K562 (cell line): ENCODE data around the gene SOHLH1. TPM values are rescaled to one million over a fixed set of nuclear protein-coding genes. Genes with fewer than 3 reads are reported as not detected.

ENCODE experiments used
- ESRRA ChIP-seq: fragments of 450-650 bp; IDR thresholded peaks from 2 replicates; pipeline ENCODE4 v1.6.1; 2014; ENCODE audit warnings: low read depth, mild to moderate bottlenecking, moderate library complexity, borderline replicate concordance
- MEIS2 ChIP-seq: fragments of 450-650 bp; IDR thresholded peaks from 2 replicates; pipeline ENCODE4 v1.6.1; 2014; ENCODE audit warnings: mild to moderate bottlenecking; ENCODE audit not compliant: partially characterized antibody
- MYC ChIP-seq, 2 experiments: fragments of 250-450 bp in 1 of 2; sonication (Bioruptor Pico) in 1 of 2; IDR thresholded peaks; 2 replicates each; pipeline versions ENCODE4 v1.5.1 to v1.6.1; 2012 to 2021; ENCODE audit warnings: low read depth in 2 of 2, borderline replicate concordance in 1 of 2, improper control_type of control experiment in 1 of 2, low read length in 1 of 2, mild to moderate bottlenecking in 1 of 2, moderate library complexity in 1 of 2
- MYNN ChIP-seq, 2 experiments: sonication (generic); formaldehyde crosslinking in 1 of 2; IDR thresholded peaks; 2 replicates each; pipeline versions ENCODE4 v1.5.0 to v1.6.1; 2016 to 2020; ENCODE audit warnings: antibody characterized with exemption in 1 of 2, missing genetic modification reagents in 1 of 2
- NFXL1 ChIP-seq: fragments of 450-650 bp; formaldehyde crosslinking; IDR thresholded peaks from 2 replicates; pipeline ENCODE4 v1.4.0; 2021; ENCODE audit warnings: mild to moderate bottlenecking
- OTX1 ChIP-seq: fragments of 450-650 bp; formaldehyde crosslinking; IDR thresholded peaks from 2 replicates; pipeline ENCODE4 v1.4.0; 2022; ENCODE audit warnings: mild to moderate bottlenecking
- TCF7 ChIP-seq: sonication (generic); IDR thresholded peaks from 2 replicates; pipeline ENCODE4 v1.6.1; 2016; ENCODE audit warnings: antibody characterized with exemption, borderline replicate concordance
- ZBTB40 ChIP-seq, 2 experiments: fragments of 450-650 bp in 1 of 2; sonication (generic) in 1 of 2; formaldehyde crosslinking in 1 of 2; IDR thresholded peaks; 2 replicates each; pipeline versions ENCODE4 v1.7.1 to v1.9.0; 2016 to 2022; ENCODE audit warnings: inconsistent platforms in 1 of 2, mild to moderate bottlenecking in 1 of 2, missing genetic modification reagents in 1 of 2
- ZBTB7A ChIP-seq: IDR thresholded peaks from 2 replicates; pipeline ENCODE4 v1.6.1; 2011; ENCODE audit warnings: low read depth, mild to moderate bottlenecking, low read length, moderate library complexity, borderline replicate concordance; ENCODE audit not compliant: control insufficient read depth
- polyA plus RNA-seq, 8 experiments: library from polyadenylated mRNA; depleted of rRNA in 4 of 8; stranded (reverse) in 5 of 8; unstranded in 3 of 8; fragments of >200 nt; fragmentation: Nextera tagmentation in 2 of 8; fragmentation: Illumina TruSeq in 1 of 8; extraction: Ambion mirVana in 2 of 8; extraction: Trizol in 1 of 8; gene quantifications; 2 replicates each; pipeline versions ENCODE4 v1.2.1 to v1.2.3, GENCODE V29; 2011 to 2014; ENCODE audit warnings: inconsistent platforms in 1 of 8, missing spikeins in 1 of 8
- total RNA-seq, 7 experiments: library from RNA; depleted of rRNA in 6 of 7; stranded (reverse); fragments of >200 nt in 6 of 7; fragmentation: Illumina TruSeq in 2 of 7; extraction: Trizol in 2 of 7; gene quantifications; 2 replicates each; pipeline versions ENCODE4 v1.2.1 to v1.2.3, GENCODE V29; 2011 to 2021; ENCODE audit warnings: low replicate concordance in 1 of 7

Gene SOHLH1
- total and polyA plus RNA-seq, 9 of the 15 experiments (the other 6 are each of a cell fraction or from before 2014, with no cell fraction given), result 0.17 to 0.41 (median 0.29) TPM; not detected in 6

- TF ChIP-seq ZBTB40 (IDR thresholded peaks at IDR 0.05) (no peak), ZBTB40 (CRISPR knock-in tag; IDR thresholded peaks at IDR 0.05) (no peak), ESRRA (no peak), ZBTB7A (no peak), NFXL1 (CRISPR knock-in tag) (no peak), MYC (IDR thresholded peaks at IDR 0.05; ENCODE audit: low read depth, low read length) (no peak), MYC (CRISPR knock-in tag; IDR thresholded peaks at IDR 0.05; ENCODE audit: borderline replicate concordance, low read depth) (no peak), TCF7 (no peak), MEIS2 (no peak), MYNN (IDR thresholded peaks at IDR 0.05) (no peak), MYNN (CRISPR knock-in tag; IDR thresholded peaks at IDR 0.05) (no peak), OTX1 (no peak)
Observed at GRCh38 chr9:135745189-135745588, 45.9 kb upstream of the SOHLH1 start (continued).
